Measurements from ENCODE around the gene BPIFB6. TPM values are rescaled to one million over a fixed set of nuclear protein-coding genes. Genes with fewer than 3 reads are reported as not detected.

Gene BPIFB6
- total RNA-seq, 1 experiment from 2014 or later, result not detected

DNA sequence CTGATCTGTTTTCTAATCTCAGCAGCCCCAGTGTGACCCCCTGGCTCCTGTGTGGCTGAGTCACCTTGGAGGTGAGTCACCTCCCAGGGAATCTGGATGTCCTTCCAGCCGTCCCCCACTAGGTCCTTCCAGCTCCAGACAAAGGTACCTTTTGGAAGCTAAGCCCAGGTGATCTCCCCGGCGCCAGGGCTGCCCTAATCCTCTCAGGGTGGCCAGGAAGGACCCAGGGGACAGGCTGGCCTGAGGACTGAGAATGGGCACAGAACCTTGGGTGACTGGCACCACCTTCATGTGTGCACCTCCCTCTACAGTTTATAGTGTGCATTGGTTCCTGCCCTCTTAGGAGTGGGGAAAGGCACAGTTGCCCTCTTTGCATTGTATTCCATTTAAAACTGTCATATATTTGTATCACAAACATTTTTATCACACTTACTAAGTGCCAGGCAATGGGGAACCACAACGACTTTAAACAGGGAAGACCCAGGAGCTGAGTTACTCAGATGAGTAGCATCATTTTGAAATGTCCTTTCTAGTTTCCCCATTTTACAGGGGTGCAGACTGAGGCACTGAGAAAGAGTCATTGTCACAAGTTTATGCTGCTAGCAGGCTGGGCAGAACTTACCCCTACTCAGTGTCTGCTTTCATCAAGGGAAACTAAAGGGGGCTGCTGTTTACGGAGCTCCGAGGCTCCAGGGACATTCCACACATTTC lies 45.4 kb downstream of the BPIFB6 start:
- peak; percentile 82 for ATAC-seq
- H3K4me3 Mint-ChIP-seq, result no peak overlapping the region
- no peak for DNase-seq (ENCODE audit: low spot score)
- ChIA-PET CTCF (interaction anchor here (1.2 to 1.7 kb wide), 4 partner anchors 9 to 174 kb away, joined by 3 to 8 read pairs (median 4); no protein-coding TSS in a partner anchor), POLR2A (no interaction called here)
- no peak overlapping the region for H3K27ac Mint-ChIP-seq
- H3K4me1 Mint-ChIP-seq, result no peaks in the 10 kb centered on the region
- H3K36me3 Mint-ChIP-seq, result no peaks in the 10 kb centered on the region
- H3K27me3 Mint-ChIP-seq (ENCODE audit: low read depth), result no peaks in the 10 kb centered on the region; the same call in 1 of the 2 replicates
- peaks cover 5% of the 10 kb centered on the region for H3K9me3 Mint-ChIP-seq
- TF ChIP-seq ZSCAN18 (CRISPR knock-in tag; IDR thresholded peaks at IDR 0.05) (no peak), CTCF (IDR thresholded peaks at IDR 0.05) (peak; percentile 47), GTF2I (CRISPR knock-in tag; conservative IDR thresholded peaks at IDR 0.05) (no peak), RELA (CRISPR knock-in tag; IDR thresholded peaks at IDR 0.05; ENCODE audit: borderline replicate concordance) (no peak), FOXP1 (CRISPR knock-in tag; IDR thresholded peaks at IDR 0.05; ENCODE audit: borderline replicate concordance) (no peak)
- TF ChIP-seq, protein P1, sequence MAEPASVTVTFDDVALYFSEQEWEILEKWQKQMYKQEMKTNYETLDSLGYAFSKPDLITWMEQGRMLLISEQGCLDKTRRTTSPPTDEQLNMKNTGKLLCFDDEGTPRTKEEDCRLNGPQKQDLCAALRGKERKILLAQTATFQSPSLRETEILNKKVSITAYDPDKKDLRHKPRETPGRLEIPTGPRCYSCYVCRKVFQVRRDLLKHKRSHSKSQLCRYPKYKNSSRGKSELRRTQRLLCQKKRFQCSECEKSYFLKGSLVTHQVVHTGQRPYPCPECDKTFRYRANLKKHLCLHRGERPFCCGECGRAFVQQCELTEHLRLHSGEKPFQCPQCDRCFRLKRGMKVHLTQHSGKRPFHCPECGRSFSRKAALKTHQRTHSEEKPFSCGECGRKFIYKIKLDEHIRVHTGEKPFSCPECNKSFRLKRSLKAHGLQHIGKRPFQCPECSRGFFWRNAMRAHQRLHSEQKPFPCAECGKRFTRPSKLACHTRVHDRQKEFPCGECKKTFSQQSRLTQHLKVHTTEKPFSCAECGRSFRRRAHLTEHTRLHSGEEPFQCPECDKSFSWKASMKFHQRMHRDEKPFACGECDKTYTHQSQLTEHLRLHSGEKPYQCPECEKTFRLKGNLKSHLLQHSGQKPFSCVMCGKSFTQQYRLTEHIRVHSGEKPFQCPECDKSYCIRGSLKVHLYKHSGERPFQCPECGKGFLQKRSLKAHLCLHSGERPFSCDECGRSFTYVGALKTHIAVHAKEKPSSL (CRISPR knock-in tag; conservative IDR thresholded peaks at IDR 0.05), result no peak

DNA sequence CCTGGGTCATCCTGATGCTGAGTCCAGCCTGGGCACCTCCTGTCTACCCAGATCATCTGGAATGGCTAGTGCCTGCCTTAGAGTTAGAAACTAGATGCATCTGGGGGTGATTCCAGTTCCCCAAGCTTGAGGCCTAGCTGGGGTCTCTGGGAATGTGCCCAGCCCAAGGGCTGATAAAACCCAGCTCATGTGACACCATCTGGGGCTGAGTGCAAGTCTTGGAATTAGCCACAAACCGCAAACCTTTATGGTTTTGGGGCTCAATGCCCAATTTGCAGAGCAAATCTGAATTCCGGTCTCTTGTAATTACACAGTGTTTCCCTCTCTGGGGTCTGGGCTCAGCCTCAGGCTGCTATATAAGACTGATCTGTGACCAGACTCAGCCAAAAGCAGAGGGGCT lies 47.8 kb downstream of the BPIFB6 start, which contains the start of gene BPIFB4:
Gene BPIFB4 (plus strand): TSS at position 385 of the 400 bp plus-strand sequence. CDS start 1,884 bp downstream, outside the sequence.
- Mint-ChIP-seq H3K27ac (no peak within 1 kb of the TSS), H3K4me3 (no peak within 1 kb of the TSS), H3K36me3 (no peaks in the 10 kb centered on the region), H3K9me3 (no peaks in the 10 kb centered on the region), H3K27me3 (ENCODE audit: low read depth) (no peaks in the 10 kb centered on the region), H3K4me1 (no peaks in the 10 kb centered on the region)
- ChIA-PET POLR2A (no interaction called here), CTCF (interaction anchor here (0.6 kb wide), 1 partner anchor 81 kb away, joined by 3 read pairs; no protein-coding TSS in a partner anchor)
- ATAC-seq (no peak), DNase-seq (ENCODE audit: low spot score) (no peak)
- TF ChIP-seq HMGXB4 (CRISPR knock-in tag; IDR thresholded peaks at IDR 0.05) (no peak), NR2C2 (CRISPR knock-in tag; IDR thresholded peaks at IDR 0.05) (no peak), JAZF1 (CRISPR knock-in tag; IDR thresholded peaks at IDR 0.05) (no peak), CTCF (IDR thresholded peaks at IDR 0.05) (no peak), ZSCAN18 (CRISPR knock-in tag; IDR thresholded peaks at IDR 0.05) (no peak), FOXJ3 (CRISPR knock-in tag; IDR thresholded peaks at IDR 0.05; ENCODE audit: borderline replicate concordance) (no peak), ETV6 (CRISPR knock-in tag; IDR thresholded peaks at IDR 0.05) (no peak), PRRX2 (CRISPR knock-in tag; IDR thresholded peaks at IDR 0.05) (no peak)
- TF ChIP-seq, protein P2, sequence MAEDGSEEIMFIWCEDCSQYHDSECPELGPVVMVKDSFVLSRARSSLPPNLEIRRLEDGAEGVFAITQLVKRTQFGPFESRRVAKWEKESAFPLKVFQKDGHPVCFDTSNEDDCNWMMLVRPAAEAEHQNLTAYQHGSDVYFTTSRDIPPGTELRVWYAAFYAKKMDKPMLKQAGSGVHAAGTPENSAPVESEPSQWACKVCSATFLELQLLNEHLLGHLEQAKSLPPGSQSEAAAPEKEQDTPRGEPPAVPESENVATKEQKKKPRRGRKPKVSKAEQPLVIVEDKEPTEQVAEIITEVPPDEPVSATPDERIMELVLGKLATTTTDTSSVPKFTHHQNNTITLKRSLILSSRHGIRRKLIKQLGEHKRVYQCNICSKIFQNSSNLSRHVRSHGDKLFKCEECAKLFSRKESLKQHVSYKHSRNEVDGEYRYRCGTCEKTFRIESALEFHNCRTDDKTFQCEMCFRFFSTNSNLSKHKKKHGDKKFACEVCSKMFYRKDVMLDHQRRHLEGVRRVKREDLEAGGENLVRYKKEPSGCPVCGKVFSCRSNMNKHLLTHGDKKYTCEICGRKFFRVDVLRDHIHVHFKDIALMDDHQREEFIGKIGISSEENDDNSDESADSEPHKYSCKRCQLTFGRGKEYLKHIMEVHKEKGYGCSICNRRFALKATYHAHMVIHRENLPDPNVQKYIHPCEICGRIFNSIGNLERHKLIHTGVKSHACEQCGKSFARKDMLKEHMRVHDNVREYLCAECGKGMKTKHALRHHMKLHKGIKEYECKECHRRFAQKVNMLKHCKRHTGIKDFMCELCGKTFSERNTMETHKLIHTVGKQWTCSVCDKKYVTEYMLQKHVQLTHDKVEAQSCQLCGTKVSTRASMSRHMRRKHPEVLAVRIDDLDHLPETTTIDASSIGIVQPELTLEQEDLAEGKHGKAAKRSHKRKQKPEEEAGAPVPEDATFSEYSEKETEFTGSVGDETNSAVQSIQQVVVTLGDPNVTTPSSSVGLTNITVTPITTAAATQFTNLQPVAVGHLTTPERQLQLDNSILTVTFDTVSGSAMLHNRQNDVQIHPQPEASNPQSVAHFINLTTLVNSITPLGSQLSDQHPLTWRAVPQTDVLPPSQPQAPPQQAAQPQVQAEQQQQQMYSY (CRISPR knock-in tag; IDR thresholded peaks at IDR 0.05), result no peak
- TF ChIP-seq, protein P3, sequence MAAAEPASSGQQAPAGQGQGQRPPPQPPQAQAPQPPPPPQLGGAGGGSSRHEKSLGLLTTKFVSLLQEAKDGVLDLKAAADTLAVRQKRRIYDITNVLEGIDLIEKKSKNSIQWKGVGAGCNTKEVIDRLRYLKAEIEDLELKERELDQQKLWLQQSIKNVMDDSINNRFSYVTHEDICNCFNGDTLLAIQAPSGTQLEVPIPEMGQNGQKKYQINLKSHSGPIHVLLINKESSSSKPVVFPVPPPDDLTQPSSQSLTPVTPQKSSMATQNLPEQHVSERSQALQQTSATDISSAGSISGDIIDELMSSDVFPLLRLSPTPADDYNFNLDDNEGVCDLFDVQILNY (CRISPR knock-in tag; IDR thresholded peaks at IDR 0.05), result no peak
- TF ChIP-seq, protein P4, sequence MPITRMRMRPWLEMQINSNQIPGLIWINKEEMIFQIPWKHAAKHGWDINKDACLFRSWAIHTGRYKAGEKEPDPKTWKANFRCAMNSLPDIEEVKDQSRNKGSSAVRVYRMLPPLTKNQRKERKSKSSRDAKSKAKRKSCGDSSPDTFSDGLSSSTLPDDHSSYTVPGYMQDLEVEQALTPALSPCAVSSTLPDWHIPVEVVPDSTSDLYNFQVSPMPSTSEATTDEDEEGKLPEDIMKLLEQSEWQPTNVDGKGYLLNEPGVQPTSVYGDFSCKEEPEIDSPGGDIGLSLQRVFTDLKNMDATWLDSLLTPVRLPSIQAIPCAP (CRISPR knock-in tag; IDR thresholded peaks at IDR 0.05), result no peak
